Caco-2 (cell line): ENCODE data around the gene PGAM2. TPM values are rescaled to one million over a fixed set of nuclear protein-coding genes. Genes with fewer than 3 reads are reported as not detected.

Source experiments
- BruUV-seq: library from RNA; stranded (reverse); fragments of 400-500 nt; replicated peaks from 2 replicates; lab custom pipeline; 2021; lab: Mats Ljungman, UMichigan
- CTCF ChIA-PET: fragments of 300-600 bp; sonication (Branson Sonifier 250); formaldehyde crosslinking; loops from one replicate; lab custom pipeline; 2022; ENCODE audit warnings: antibody characterized with exemption; lab: Charles Lee
- POLR2A ChIA-PET: fragments of 300-600 bp; sonication (Branson Sonifier 250); formaldehyde crosslinking; loops from one replicate; lab custom pipeline; 2022; ENCODE audit warnings: antibody characterized with exemption; lab: Charles Lee
- DNase-seq, 2 experiments: peaks; one replicate each; pipeline versions ENCODE4 v3.0.0 to v3.0.0-alpha.2; 2020 to 2022
- H3K27me3 ChIP-seq: replicated peaks from 2 replicates; pipeline ENCODE4 v1.6.0; 2011; ENCODE audit warnings: low read length; ENCODE audit not compliant: control insufficient read depth, insufficient read depth
- H3K36me3 ChIP-seq: 2 replicates; pipeline ENCODE4 v1.5.1; 2011; ENCODE audit warnings: low read length; ENCODE audit not compliant: control insufficient read depth, insufficient read depth
- H3K4me1 ChIP-seq: fragments of 250-450 bp; sonication (Bioruptor Pico); 2 replicates; pipeline ENCODE4 v1.5.1; 2020; ENCODE audit warnings: mild to moderate bottlenecking
- H3K4me3 ChIP-seq: 2 replicates; pipeline ENCODE4 v1.5.1; 2011; ENCODE audit warnings: low read depth, mild to moderate bottlenecking, control low read depth, low read length
- H3K9me3 ChIP-seq: fragments of 250-450 bp; sonication (Bioruptor Pico); 2 replicates; pipeline ENCODE4 v1.5.1; 2020; ENCODE audit warnings: mild to moderate bottlenecking, moderate library complexity
- H3K27ac Mint-ChIP-seq: one replicate; pipeline ENCODE4 v1.8.0; 2022; ENCODE audit warnings: mixed read lengths; ENCODE audit not compliant: unreplicated experiment
- H3K27me3 Mint-ChIP-seq: one replicate; pipeline ENCODE4 v1.8.0; 2022; ENCODE audit warnings: mixed read lengths; ENCODE audit not compliant: insufficient read depth, unreplicated experiment
- H3K36me3 Mint-ChIP-seq: one replicate; pipeline ENCODE4 v1.8.0; 2022; ENCODE audit warnings: mild to moderate bottlenecking, mixed read lengths; ENCODE audit not compliant: insufficient read depth, unreplicated experiment
- H3K4me1 Mint-ChIP-seq: one replicate; pipeline ENCODE4 v1.8.0; 2022; ENCODE audit warnings: low read depth, mixed read lengths; ENCODE audit not compliant: unreplicated experiment
- H3K4me3 Mint-ChIP-seq: one replicate; pipeline ENCODE4 v1.8.0; 2022; ENCODE audit warnings: mild to moderate bottlenecking, moderate library complexity, mixed read lengths; ENCODE audit not compliant: unreplicated experiment
- H3K9me3 Mint-ChIP-seq: one replicate; pipeline ENCODE4 v1.8.0; 2022; ENCODE audit warnings: mixed read lengths; ENCODE audit not compliant: unreplicated experiment
- intact Hi-C: fragments of 100-400 bp; cut with micrococcal nuclease; formaldehyde crosslinking; loops from one replicate; pipeline ENCODE4 v1.10.0; 2022; ENCODE audit not compliant: unreplicated experiment
- total RNA-seq: library from RNA; stranded (reverse); gene quantifications from 2 replicates; pipeline ENCODE4 v1.2.3, GENCODE V29; 2022
- TF ChIP-seq, protein P1 (sequence below), 2 experiments: fragments of 200-600 bp in 1 of 2; IDR thresholded peaks; 1 replicate in 1 of 2; 2 replicates in 1 of 2; pipeline versions ENCODE4 v1.5.1 to v1.8.0; 2011 to 2022; ENCODE audit warnings: antibody characterized with exemption in 1 of 2, control low read depth in 1 of 2, inconsistent platforms in 1 of 2, low read depth in 1 of 2, low read length in 1 of 2, mild to moderate bottlenecking in 1 of 2, moderate library complexity in 1 of 2; ENCODE audit not compliant: insufficient read depth in 1 of 2, severe bottlenecking in 1 of 2, unreplicated experiment in 1 of 2

Gene PGAM2
- total RNA-seq, 1 experiment from 2014 or later: not detected

DNA sequence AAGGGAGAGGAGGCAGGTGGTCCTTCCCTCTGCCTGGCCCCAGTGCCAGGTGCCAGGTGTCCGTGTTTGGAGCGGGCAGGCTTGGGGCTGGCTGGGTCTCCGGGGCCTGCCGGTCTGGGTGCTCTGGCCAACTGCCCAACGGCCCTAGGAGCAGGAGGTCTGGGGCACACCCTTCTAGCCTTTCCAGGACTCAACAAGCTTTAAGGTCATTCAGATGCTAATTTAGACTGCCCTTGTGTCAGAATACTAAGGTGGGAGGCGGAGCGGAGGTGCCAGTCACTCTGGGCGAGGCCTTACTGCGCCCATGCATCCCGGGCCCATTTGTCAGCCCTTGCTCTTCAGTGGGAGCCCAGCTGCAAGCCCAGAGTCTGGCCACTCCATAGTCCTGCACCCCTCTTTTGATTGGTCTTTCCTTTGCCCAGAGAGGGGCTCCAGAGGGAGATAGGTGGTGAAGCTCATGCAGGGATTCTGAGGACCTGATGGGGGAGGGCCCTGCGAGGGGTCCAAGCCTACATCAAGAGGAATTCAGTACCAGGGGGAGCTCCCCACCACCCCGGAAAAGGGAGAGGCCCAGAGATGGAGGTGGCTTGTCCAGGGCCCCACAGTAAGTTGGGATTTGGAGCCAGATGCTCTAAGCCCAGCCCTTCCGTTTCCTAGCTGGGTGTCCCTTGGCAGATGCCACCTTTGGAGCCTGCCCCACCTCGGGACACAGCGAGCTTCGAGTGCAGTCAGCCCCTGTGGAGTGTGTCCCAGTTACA lies 1.3 kb downstream of the PGAM2 start:
- no TSS peak for BruUV-seq

DNA sequence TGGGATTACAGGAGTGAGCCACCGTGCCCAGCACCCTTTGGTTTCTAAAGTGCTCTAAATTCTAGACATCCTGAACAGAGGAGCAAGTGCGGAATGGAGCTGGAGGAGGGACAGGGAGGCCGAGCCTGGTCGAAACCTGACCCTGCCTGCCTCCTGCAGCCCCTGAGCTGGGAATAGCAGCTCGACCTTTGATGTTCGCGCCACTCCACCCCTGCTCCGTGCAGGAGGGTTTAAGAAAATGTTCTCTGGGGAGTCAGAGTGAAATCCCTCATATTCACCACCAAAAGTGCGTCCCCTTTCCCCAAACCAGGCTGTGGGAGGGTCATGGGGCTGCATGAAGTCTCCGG lies 1.8 kb downstream of the PGAM2 start:
- Mint-ChIP-seq H3K4me3 (no peak overlapping the region), H3K36me3 (peaks cover 49% of the 10 kb centered on the region), H3K27me3 (peaks cover 3% of the 10 kb centered on the region), H3K4me1 (peaks cover 6% of the 10 kb centered on the region), H3K9me3 (no peaks in the 10 kb centered on the region), H3K27ac (no peak overlapping the region)
- H3K36me3 ChIP-seq: peaks cover 1% of the 10 kb centered on the region
- DNase-seq: no peak
- no peak overlapping the region for H3K4me3 ChIP-seq
- ChIA-PET POLR2A (no interaction called here), CTCF (no interaction called here)
- intact Hi-C loops: no loop called here
- H3K4me1 ChIP-seq: no peaks in the 10 kb centered on the region
- TF ChIP-seq, protein P1, sequence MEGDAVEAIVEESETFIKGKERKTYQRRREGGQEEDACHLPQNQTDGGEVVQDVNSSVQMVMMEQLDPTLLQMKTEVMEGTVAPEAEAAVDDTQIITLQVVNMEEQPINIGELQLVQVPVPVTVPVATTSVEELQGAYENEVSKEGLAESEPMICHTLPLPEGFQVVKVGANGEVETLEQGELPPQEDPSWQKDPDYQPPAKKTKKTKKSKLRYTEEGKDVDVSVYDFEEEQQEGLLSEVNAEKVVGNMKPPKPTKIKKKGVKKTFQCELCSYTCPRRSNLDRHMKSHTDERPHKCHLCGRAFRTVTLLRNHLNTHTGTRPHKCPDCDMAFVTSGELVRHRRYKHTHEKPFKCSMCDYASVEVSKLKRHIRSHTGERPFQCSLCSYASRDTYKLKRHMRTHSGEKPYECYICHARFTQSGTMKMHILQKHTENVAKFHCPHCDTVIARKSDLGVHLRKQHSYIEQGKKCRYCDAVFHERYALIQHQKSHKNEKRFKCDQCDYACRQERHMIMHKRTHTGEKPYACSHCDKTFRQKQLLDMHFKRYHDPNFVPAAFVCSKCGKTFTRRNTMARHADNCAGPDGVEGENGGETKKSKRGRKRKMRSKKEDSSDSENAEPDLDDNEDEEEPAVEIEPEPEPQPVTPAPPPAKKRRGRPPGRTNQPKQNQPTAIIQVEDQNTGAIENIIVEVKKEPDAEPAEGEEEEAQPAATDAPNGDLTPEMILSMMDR (IDR thresholded peaks at IDR 0.05; ENCODE audit: insufficient read depth in 1 of 2, low read depth in 1 of 2, low read length in 1 of 2, severe bottlenecking in 1 of 2, unreplicated experiment in 1 of 2): no peak
- no peaks in the 10 kb centered on the region for H3K9me3 ChIP-seq
- BruUV-seq: no TSS peak
- no peaks in the 10 kb centered on the region for H3K27me3 ChIP-seq

More for the DNA sequence above, 1.3 kb downstream of the PGAM2 start:
- Histone ChIP-seq H3K4me1 (no peaks in the 10 kb centered on the region), H3K36me3 (peaks cover 1% of the 10 kb centered on the region; the same call in 1 of the 2 replicates), H3K9me3 (no peaks in the 10 kb centered on the region), H3K4me3 (no peak overlapping the region), H3K27me3 (no peaks in the 10 kb centered on the region)
- Mint-ChIP-seq H3K4me3 (no peak overlapping the region), H3K36me3 (peaks cover 50% of the 10 kb centered on the region), H3K27me3 (peaks cover 3% of the 10 kb centered on the region), H3K27ac (no peak overlapping the region), H3K4me1 (peaks cover 6% of the 10 kb centered on the region), H3K9me3 (no peaks in the 10 kb centered on the region)
- ChIA-PET POLR2A (no interaction called here), CTCF (interaction anchor here (0.6 kb wide), 1 partner anchor 12 kb away, joined by 3 read pairs; no protein-coding TSS in a partner anchor)
- TF ChIP-seq, protein P1 (IDR thresholded peaks at IDR 0.05; ENCODE audit: insufficient read depth in 1 of 2, low read depth in 1 of 2, low read length in 1 of 2, severe bottlenecking in 1 of 2, unreplicated experiment in 1 of 2): no peak
- DNase-seq: no peak
- intact Hi-C loops: no loop called here

DNA sequence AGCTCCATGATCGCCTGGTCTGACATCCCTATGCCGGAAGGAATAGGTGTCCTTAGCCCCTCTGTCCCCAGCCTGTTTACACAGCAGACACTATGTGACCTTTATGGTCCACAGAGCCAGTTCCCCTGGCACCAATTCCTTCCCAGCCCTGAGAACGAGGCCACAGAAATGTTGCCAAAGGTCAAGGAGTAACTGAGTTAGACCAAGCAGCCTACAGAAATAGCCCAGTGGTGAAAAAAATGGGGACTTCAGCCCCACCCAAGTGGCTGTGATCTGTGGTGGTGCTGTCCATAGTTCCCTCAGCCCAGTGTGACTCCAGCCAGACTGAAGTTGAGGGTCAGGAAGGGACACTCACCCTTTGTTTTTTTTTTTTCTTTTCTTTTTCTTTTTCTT lies 2.5 kb downstream of the PGAM2 start:
- DNase-seq: no peak
- Mint-ChIP-seq H3K9me3 (no peaks in the 10 kb centered on the region), H3K27ac (no peak overlapping the region), H3K4me3 (no peak overlapping the region), H3K27me3 (peaks cover 3% of the 10 kb centered on the region), H3K36me3 (peaks cover 49% of the 10 kb centered on the region), H3K4me1 (peaks cover 6% of the 10 kb centered on the region)
- BruUV-seq: no TSS peak
- H3K27me3 ChIP-seq: no peaks in the 10 kb centered on the region
- intact Hi-C loops: no loop called here
- no peaks in the 10 kb centered on the region for H3K9me3 ChIP-seq
- CTCF ChIA-PET: no interaction called here
- H3K4me1 ChIP-seq: no peaks in the 10 kb centered on the region
- TF ChIP-seq, protein P1 (IDR thresholded peaks at IDR 0.05; ENCODE audit: insufficient read depth in 1 of 2, low read depth in 1 of 2, low read length in 1 of 2, severe bottlenecking in 1 of 2, unreplicated experiment in 1 of 2): no peak
- H3K4me3 ChIP-seq: no peak overlapping the region
- peaks cover 4% of the 10 kb centered on the region for H3K36me3 ChIP-seq
- POLR2A ChIA-PET: no interaction called here
